ENCODE data around the gene D2HGDH. TPM values are rescaled to one million over a fixed set of nuclear protein-coding genes. Genes with fewer than 3 reads are reported as not detected.
"Not testable (repeated sequence)": the region's sequence is repeated elsewhere in the genome, so short reads cannot be mapped to it uniquely, and the experiment has no call there.

The D2HGDH gene
- total RNA-seq, 2 donors from 2014 or later = 38.7 to 55.3 TPM

GRCh38 chr2:241817126-241817820 is 82.8 kb downstream of the D2HGDH start:
- intact Hi-C loops (cut with DNase I) = no loop called here
- DNase-seq (ENCODE audit: low spot score) = no peak
- 63% methylated on average over 12 of the region's 16 CpGs for WGBS
- Histone ChIP-seq H3K4me3 (no peak overlapping the region), H3K27ac (no peak overlapping the region), H3K4me1 (replicated peaks) (no peaks in the 10 kb centered on the region), H3K36me3 (no peaks in the 10 kb centered on the region), H3K9me3 (no peaks in the 10 kb centered on the region), H3K27me3 (replicated peaks; ENCODE audit: insufficient read depth) (no peaks in the 10 kb centered on the region)
- TF ChIP-seq CTCF (IDR thresholded peaks at IDR 0.05) = no peak
- no peak for TF ChIP-seq POLR2A (IDR thresholded peaks at IDR 0.05)
- no peak for TF ChIP-seq POLR2AphosphoS5 (IDR thresholded peaks at IDR 0.05)

- intact Hi-C loops (cut with DNase I); H3K27me3 ChIP-seq (replicated peaks; ENCODE audit: insufficient read depth); H3K36me3 ChIP-seq; H3K4me3 ChIP-seq; H3K9me3 ChIP-seq; H3K4me1 ChIP-seq (replicated peaks); H3K27ac ChIP-seq; DNase-seq (ENCODE audit: low spot score): not testable (repeated sequence)
- 85% methylated on average over 10 of the region's 10 CpGs for WGBS
These were observed 83.4 kb downstream of the D2HGDH start for GRCh38 chr2:241817821-241818215.

Other genes starting within 250 kb of the D2HGDH start
- gene STK25, start 226.0 kb upstream of the D2HGDH start, total RNA-seq = 100 to 1,000 TPM; 169 to 235 TPM
- gene BOK, start 175.9 kb upstream of the D2HGDH start, total RNA-seq = 10 to 100 TPM; 58.3 to 91.6 TPM
- 10 to 100 TPM; 60.8 to 92.9 TPM for gene THAP4, start 97.5 kb upstream of the D2HGDH start, total RNA-seq
- gene ATG4B, start 96.9 kb upstream of the D2HGDH start, total RNA-seq = 100 to 1,000 TPM in 1 of 2 donors, 10 to 100 TPM in 1; 63.9 to 162 TPM
- 10 to 100 TPM; 26.0 to 35.8 TPM for gene DTYMK, start 47.8 kb upstream of the D2HGDH start, total RNA-seq
- gene ING5, start 32.6 kb upstream of the D2HGDH start, total RNA-seq = 10 to 100 TPM; 65.6 to 84.8 TPM
- gene GAL3ST2, start 42.2 kb downstream of the D2HGDH start, total RNA-seq = 1 to 10 TPM in 1 of 2 donors, not detected in 1; 2.4 TPM
- under 1 TPM in 1 of 2 donors, not detected in 1; 0.62 TPM for gene NEU4, start 74.6 kb downstream of the D2HGDH start, total RNA-seq
- gene PDCD1, start 124.3 kb downstream of the D2HGDH start, total RNA-seq = under 1 TPM; 0.27 to 0.80 TPM
- gene RTP5, start 135.1 kb downstream of the D2HGDH start, total RNA-seq = under 1 TPM; 0.14 to 0.28 TPM

Data from prostate gland (tissue), 2 donors.